Adrenal gland (tissue), 12 donors: Measurements from ENCODE around the gene ANK2. TPM values are rescaled to one million over a fixed set of nuclear protein-coding genes. Genes with fewer than 3 reads are reported as not detected.
A peak's percentile ranks its signal among the peaks of the same experiment; 100 is the strongest.

Experiments used
- DNase-seq, 7 donors: peaks; one replicate each; pipeline ENCODE4 v3.0.0-alpha.2; 2019 to 2020
- H3K27ac ChIP-seq, 5 donors: fragments of 200-600 bp; sonication (generic) in 4 of 5; 1 replicate in 3 of 5; 2 replicates in 2 of 5; pipeline versions ENCODE4 v1.5.1 to v1.8.0; 2016 to 2020; ENCODE audit warnings: mild to moderate bottlenecking in 1 of 5
- H3K27me3 ChIP-seq: fragments of 200-600 bp; 2 replicates; pipeline ENCODE4 v1.8.0; 2021
- H3K36me3 ChIP-seq, 2 donors: fragments of 200-600 bp; replicated peaks in 1 of 2; 1 replicate in 1 of 2; 2 replicates in 1 of 2; pipeline versions ENCODE4 v1.5.1 to v1.8.0; 2018 to 2022
- H3K4me1 ChIP-seq, 2 donors: fragments of 200-600 bp; replicated peaks in 1 of 2; 1 replicate in 1 of 2; 2 replicates in 1 of 2; pipeline versions ENCODE4 v1.5.1 to v1.8.0; 2018 to 2021
- H3K4me3 ChIP-seq, 4 donors: fragments of 200-600 bp; sonication (generic) in 3 of 4; one replicate each; pipeline ENCODE4 v1.5.1; 2016 to 2018
- H3K9me3 ChIP-seq, 3 donors: fragments of 200-600 bp; sonication (generic) in 1 of 3; replicated peaks in 1 of 3; 1 replicate in 2 of 3; 2 replicates in 1 of 3; pipeline versions ENCODE4 v1.5.1 to v1.8.0; 2016 to 2021
- CTCF ChIP-seq, 6 experiments: fragments of 450-650 bp in 4 of 6; fragments of 200-600 bp in 2 of 6; sonication (generic) in 1 of 6; IDR thresholded peaks; 1 replicate in 5 of 6; 2 replicates in 1 of 6; pipeline versions ENCODE4 v1.5.1 to v1.8.0; 2016 to 2021; ENCODE audit warnings: antibody characterized with exemption in 6 of 6, mild to moderate bottlenecking in 2 of 6, moderate library complexity in 1 of 6
- POLR2A ChIP-seq, 2 donors: fragments of 450-650 bp; IDR thresholded peaks; one replicate each; pipeline ENCODE4 v1.6.1; 2017; ENCODE audit warnings: antibody characterized with exemption in 2 of 2, mild to moderate bottlenecking in 2 of 2, moderate library complexity in 1 of 2
- WGBS, 4 donors: extraction: QIAGEN DNeasy Blood & Tissue Kit in 2 of 4; methylation state at CpG; one replicate each; pipeline versions ENCODE4 v1.1.5 to v1.1.7; 2013 to 2017; 5-methylcytosine and 5-hydroxymethylcytosine counted together
- intact Hi-C, 2 donors: fragments of 100-400 bp; cut with DNase I; formaldehyde crosslinking; loops; one replicate each; pipeline versions ENCODE4 v1.14.1 to v1.15.0; 2022 to 2023
- polyA plus RNA-seq, 3 donors: library from polyadenylated mRNA; stranded (reverse); fragments of 200-250 nt in 2 of 3; fragments of 350-450 nt in 1 of 3; fragmentation: Illumina TruSeq in 1 of 3; extraction: RNeasy Lipid Tissue Mini Kit (QIAGEN cat#74804) in 1 of 3; gene quantifications; one replicate each; pipeline ENCODE4 v1.2.3, GENCODE V29; 2013 to 2014
- total RNA-seq, 9 donors: library from RNA; depleted of rRNA in 4 of 9; stranded (reverse); fragments of >200 nt in 4 of 9; fragments of 120-200 nt in 1 of 9; fragmentation: NEBNext Ultra II Directional in 1 of 9; extraction: Animal tissue kit (Norgen Biotek cat#: 25700) in 1 of 9; gene quantifications; one replicate each; pipeline versions ENCODE4 v1.1.0 to v1.2.4, GENCODE V29; 2013 to 2023
- donor health status: healthy with polysubstance abuse.
- donor health status: Bipolar disorder and iron deficiency.
- donor health status: DM: yes; HTN: yes; CAD: no.
- donor health status: DM: no; HTN: no; CAD: no.
- donor health status: DM: no; HTN: no; CAD: no.
- donor health status: DM: yes; HTN: yes; CAD: no.

ANK2 gene
- total and polyA plus RNA-seq, 12 donors, result 6.5 to 229 (median 56.1) TPM

DNA sequence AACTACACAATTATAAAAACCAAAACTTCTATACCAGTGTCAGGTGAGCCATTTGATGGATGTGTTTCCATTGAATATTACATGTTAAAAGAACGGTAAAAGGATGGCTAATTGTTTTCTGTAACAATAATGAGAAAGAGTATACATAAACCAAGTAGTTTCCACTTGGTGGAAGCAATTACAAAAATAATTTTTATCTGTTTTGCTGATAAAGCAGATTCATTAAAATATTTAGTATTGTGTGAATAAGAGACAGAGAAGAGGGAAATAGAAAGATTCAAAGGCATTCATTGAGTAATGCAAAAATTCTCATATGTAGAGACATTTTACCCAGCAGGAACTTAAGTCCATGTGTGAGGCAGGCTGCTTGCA, 95.7 kb downstream of the ANK2 start:
- Histone ChIP-seq H3K27ac (no peak overlapping the region), H3K4me3 (no peak overlapping the region)
- no peak for DNase-seq

DNA sequence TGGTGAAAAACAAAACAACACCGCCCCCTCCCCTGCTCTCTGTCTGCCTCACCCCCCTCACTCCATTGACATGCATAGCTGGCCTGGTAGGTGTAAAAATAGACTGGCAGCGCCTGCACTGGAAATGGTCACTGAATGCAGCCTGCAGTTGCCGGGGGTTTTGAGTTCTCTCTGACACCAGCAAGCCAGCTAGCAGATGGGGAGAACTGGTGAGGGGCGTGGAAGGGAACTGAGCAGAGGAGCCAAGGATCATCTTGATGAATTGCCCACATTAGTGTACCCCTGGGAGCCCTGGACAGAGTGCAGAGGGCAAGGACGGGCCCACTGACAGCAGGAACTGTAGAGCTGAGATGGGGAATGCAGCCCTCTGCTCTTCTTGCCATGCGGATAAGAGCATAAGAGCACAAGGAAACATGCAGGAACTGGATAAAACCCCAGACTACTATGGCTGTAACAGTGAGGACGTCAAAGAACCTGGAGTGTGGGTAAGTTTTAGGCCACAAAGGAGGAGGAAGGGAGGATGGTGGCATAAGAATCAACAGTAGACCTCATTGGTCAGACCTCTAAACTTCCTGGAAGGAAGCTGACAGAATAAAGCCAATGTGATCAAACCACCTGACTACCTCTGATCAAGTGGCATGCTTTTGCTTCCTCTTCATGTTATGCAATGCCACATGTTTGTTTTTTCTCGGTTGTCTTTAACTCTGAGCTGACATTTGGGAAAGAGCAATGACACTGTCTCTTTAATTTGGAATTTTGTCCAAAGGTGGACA, 96.3 kb downstream of the ANK2 start:
- Histone ChIP-seq H3K36me3 (no peaks in the 10 kb centered on the region), H3K9me3 (no peaks in the 10 kb centered on the region), H3K27ac (no peak overlapping the region), H3K4me1 (peaks cover 0 to 25% of the 10 kb centered on the region in 2 donors), H3K4me3 (no peak overlapping the region), H3K27me3 (no peaks in the 10 kb centered on the region)
- no peak for TF ChIP-seq CTCF (IDR thresholded peaks at IDR 0.05)
- no peak for TF ChIP-seq POLR2A (IDR thresholded peaks at IDR 0.05)
- WGBS, 4 donors, result 62 to 65% (median 65%) methylated on average over 8 of the region's 8 CpGs
- intact Hi-C loops, result no loop called here
- no peak for DNase-seq

More for the DNA sequence above, 95.7 kb downstream of the ANK2 start:
- Histone ChIP-seq H3K4me1 (peaks cover 0 to 25% of the 10 kb centered on the region in 2 donors), H3K27me3 (no peaks in the 10 kb centered on the region), H3K9me3 (no peaks in the 10 kb centered on the region), H3K36me3 (no peaks in the 10 kb centered on the region)
- TF ChIP-seq CTCF (IDR thresholded peaks at IDR 0.05) (no peak), POLR2A (IDR thresholded peaks at IDR 0.05) (no peak)
- WGBS, 4 donors, result 84 to 88% (median 86%) methylated on average over 1 of the region's 1 CpG
- intact Hi-C loops, result no loop called here

- Histone ChIP-seq H3K27me3 (no peaks in the 10 kb centered on the region), H3K27ac (peak overlapping the region in 3 of 5 donors; percentile 28 to 75 (median 69)), H3K36me3 (no peaks in the 10 kb centered on the region), H3K9me3 (no peaks in the 10 kb centered on the region), H3K4me1 (peaks cover 0 to 17% of the 10 kb centered on the region in 2 donors), H3K4me3 (peak overlapping the region in 3 of 4 donors; percentile 22 to 55 (median 36))
- 16 to 33% (median 20%) methylated on average over 9 to 10 of the region's 10 CpGs for WGBS, 4 donors
- DNase-seq, result peak in 4 of 7 donors; percentile 16 to 21 (median 18)
- intact Hi-C loops, result no loop called here
- TF ChIP-seq CTCF (IDR thresholded peaks at IDR 0.05) (no peak), POLR2A (IDR thresholded peaks at IDR 0.05) (peak in 1 of 2 donors; percentile 37)
Observed at GRCh38 chr4:113146876-113147358, 97.5 kb downstream of the ANK2 start.

GRCh38 chr4:113147498-113148111, 98.2 kb downstream of the ANK2 start:
- DNase-seq, result no peak
- H3K36me3 ChIP-seq, result no peaks in the 10 kb centered on the region
- peak overlapping the region in 1 of 4 donors; percentile 55 for H3K4me3 ChIP-seq
- WGBS, 4 donors, result 27 to 56% (median 41%) methylated on average over 2 of the region's 2 CpGs
- H3K4me1 ChIP-seq, result peaks cover 0 to 15% of the 10 kb centered on the region in 2 donors
- no peaks in the 10 kb centered on the region for H3K9me3 ChIP-seq
- no peaks in the 10 kb centered on the region for H3K27me3 ChIP-seq
- peak overlapping the region in 2 of 5 donors; percentile 69 to 75 for H3K27ac ChIP-seq
- intact Hi-C loops, result no loop called here
- TF ChIP-seq POLR2A (IDR thresholded peaks at IDR 0.05), result no peak
- TF ChIP-seq CTCF (IDR thresholded peaks at IDR 0.05), result no peak
